HEK293 (cell line): ENCODE data around the gene TXNDC8.

Experiments
- CTCF ChIP-seq: fragments of 450-650 bp; formaldehyde crosslinking; IDR thresholded peaks from 2 replicates; pipeline ENCODE4 v1.5.1; 2016; ENCODE audit warnings: missing biosample characterization, missing genetic modification characterization
- MEIS1 ChIP-seq: sonication (generic); formaldehyde crosslinking; IDR thresholded peaks from 2 replicates; pipeline ENCODE4 v1.8.1; 2022; ENCODE audit warnings: missing genetic modification reagents, mild to moderate bottlenecking, borderline replicate concordance
- SP3 ChIP-seq: fragments of 450-650 bp; formaldehyde crosslinking; IDR thresholded peaks from 2 replicates; pipeline ENCODE4 v1.5.1; 2016; ENCODE audit warnings: missing biosample characterization, missing genetic modification characterization

- no peak for TF ChIP-seq MEIS1 (CRISPR knock-in tag)
- TF ChIP-seq CTCF (tag by site-specific recombination), result no peak
- no peak for TF ChIP-seq SP3 (tag by site-specific recombination)
Measured at GRCh38 chr9:110258690-110259091, 79.0 kb downstream of the TXNDC8 start.
